ENCODE results near the gene METRNL. TPM values are rescaled to one million over a fixed set of nuclear protein-coding genes. Genes with fewer than 3 reads are reported as not detected.

METRNL gene
- total and polyA plus RNA-seq, 4 donors = 0.67 to 9.0 (median 8.6) TPM

GRCh38 chr17:83068641-83069570 lies 10.5 kb upstream of the METRNL start:
- Histone ChIP-seq H3K27ac (ENCODE audit: low read depth in 1 of 2, low read length in 2 of 2) (no peak overlapping the region), H3K4me3 (ENCODE audit: low read depth in 1 of 3, low read length in 3 of 3) (no peak overlapping the region), H3K9me3 (ENCODE audit: control insufficient read depth in 4 of 4, low read length in 3 of 4) (no peaks in the 10 kb centered on the region), H3K36me3 (ENCODE audit: control insufficient read depth in 4 of 4, insufficient read depth in 3 of 4, low read depth in 1 of 4, low read length in 3 of 4) (no peaks in the 10 kb centered on the region), H3K27me3 (ENCODE audit: control insufficient read depth in 4 of 4, insufficient read depth in 4 of 4, low read length in 3 of 4) (no peaks in the 10 kb centered on the region), H3K9ac (ENCODE audit: low read depth in 1 of 2, low read length in 2 of 2) (no peak overlapping the region), H3K4me1 (ENCODE audit: control insufficient read depth in 4 of 4, insufficient read depth in 4 of 4, low read length in 3 of 4) (peaks cover 0 to 2% (median 0%) of the 10 kb centered on the region in 4 donors)
- 82% methylated on average over 58 of the region's 58 CpGs for WGBS
- DNase-seq (ENCODE audit: low spot score) = no peak
- no peak for TF ChIP-seq YY1 (IDR thresholded peaks at IDR 0.05)
- TF ChIP-seq, protein P1, sequence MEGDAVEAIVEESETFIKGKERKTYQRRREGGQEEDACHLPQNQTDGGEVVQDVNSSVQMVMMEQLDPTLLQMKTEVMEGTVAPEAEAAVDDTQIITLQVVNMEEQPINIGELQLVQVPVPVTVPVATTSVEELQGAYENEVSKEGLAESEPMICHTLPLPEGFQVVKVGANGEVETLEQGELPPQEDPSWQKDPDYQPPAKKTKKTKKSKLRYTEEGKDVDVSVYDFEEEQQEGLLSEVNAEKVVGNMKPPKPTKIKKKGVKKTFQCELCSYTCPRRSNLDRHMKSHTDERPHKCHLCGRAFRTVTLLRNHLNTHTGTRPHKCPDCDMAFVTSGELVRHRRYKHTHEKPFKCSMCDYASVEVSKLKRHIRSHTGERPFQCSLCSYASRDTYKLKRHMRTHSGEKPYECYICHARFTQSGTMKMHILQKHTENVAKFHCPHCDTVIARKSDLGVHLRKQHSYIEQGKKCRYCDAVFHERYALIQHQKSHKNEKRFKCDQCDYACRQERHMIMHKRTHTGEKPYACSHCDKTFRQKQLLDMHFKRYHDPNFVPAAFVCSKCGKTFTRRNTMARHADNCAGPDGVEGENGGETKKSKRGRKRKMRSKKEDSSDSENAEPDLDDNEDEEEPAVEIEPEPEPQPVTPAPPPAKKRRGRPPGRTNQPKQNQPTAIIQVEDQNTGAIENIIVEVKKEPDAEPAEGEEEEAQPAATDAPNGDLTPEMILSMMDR (IDR thresholded peaks at IDR 0.05; ENCODE audit: low read depth, low read length, missing input control) = no peak
- no peak for TF ChIP-seq EGR1 (IDR thresholded peaks at IDR 0.05; ENCODE audit: low read depth in 2 of 2)
- TF ChIP-seq FOXA1 (IDR thresholded peaks at IDR 0.05) = no peak
- TF ChIP-seq, protein P2, sequence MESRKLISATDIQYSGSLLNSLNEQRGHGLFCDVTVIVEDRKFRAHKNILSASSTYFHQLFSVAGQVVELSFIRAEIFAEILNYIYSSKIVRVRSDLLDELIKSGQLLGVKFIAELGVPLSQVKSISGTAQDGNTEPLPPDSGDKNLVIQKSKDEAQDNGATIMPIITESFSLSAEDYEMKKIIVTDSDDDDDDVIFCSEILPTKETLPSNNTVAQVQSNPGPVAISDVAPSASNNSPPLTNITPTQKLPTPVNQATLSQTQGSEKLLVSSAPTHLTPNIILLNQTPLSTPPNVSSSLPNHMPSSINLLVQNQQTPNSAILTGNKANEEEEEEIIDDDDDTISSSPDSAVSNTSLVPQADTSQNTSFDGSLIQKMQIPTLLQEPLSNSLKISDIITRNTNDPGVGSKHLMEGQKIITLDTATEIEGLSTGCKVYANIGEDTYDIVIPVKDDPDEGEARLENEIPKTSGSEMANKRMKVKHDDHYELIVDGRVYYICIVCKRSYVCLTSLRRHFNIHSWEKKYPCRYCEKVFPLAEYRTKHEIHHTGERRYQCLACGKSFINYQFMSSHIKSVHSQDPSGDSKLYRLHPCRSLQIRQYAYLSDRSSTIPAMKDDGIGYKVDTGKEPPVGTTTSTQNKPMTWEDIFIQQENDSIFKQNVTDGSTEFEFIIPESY (IDR thresholded peaks at IDR 0.05) = no peak
- no peak for TF ChIP-seq GABPA (IDR thresholded peaks at IDR 0.05 in 1 of 2, conservative IDR thresholded peaks at IDR 0.05 in 1 of 2)
- no peak for TF ChIP-seq JUND (IDR thresholded peaks at IDR 0.05)
- TF ChIP-seq, protein P3, sequence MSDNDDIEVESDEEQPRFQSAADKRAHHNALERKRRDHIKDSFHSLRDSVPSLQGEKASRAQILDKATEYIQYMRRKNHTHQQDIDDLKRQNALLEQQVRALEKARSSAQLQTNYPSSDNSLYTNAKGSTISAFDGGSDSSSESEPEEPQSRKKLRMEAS (IDR thresholded peaks at IDR 0.05) = no peak
- TF ChIP-seq NR2F2 (IDR thresholded peaks at IDR 0.05) = no peak
- TF ChIP-seq SP1 (IDR thresholded peaks at IDR 0.05) = no peak
- no peak for TF ChIP-seq REST (IDR thresholded peaks at IDR 0.05)
- TF ChIP-seq, protein P4, sequence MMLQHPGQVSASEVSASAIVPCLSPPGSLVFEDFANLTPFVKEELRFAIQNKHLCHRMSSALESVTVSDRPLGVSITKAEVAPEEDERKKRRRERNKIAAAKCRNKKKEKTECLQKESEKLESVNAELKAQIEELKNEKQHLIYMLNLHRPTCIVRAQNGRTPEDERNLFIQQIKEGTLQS (IDR thresholded peaks at IDR 0.05) = no peak
- TF ChIP-seq RAD21 (IDR thresholded peaks at IDR 0.05) = no peak
- TF ChIP-seq HNF4G (IDR thresholded peaks at IDR 0.05) = no peak
- TF ChIP-seq HNF4A (conservative IDR thresholded peaks at IDR 0.05) = no peak
- TF ChIP-seq RXRA (IDR thresholded peaks at IDR 0.05) = no peak
- no peak for TF ChIP-seq TAF1 (conservative IDR thresholded peaks at IDR 0.05)
